HCT116 (cell line): Measurements from ENCODE around the gene MTUS2. TPM values are rescaled to one million over a fixed set of nuclear protein-coding genes. Genes with fewer than 3 reads are reported as not detected.

Experiments
- ATAC-seq: fragments of 200-7000 bp; cut with Tn5 transposase; 2 replicates; pipeline ENCODE4 v1.9.1; 2020; ENCODE audit warnings: mild to moderate bottlenecking, moderate library complexity
- BruUV-seq: library from RNA; stranded (reverse); fragments of 400-500 nt; replicated peaks from 2 replicates; lab custom pipeline; 2021; lab: Mats Ljungman, UMichigan
- CTCF ChIA-PET: fragments of 300-600 bp; sonication (Branson Sonifier 250); formaldehyde crosslinking; loops from one replicate; lab custom pipeline; 2021; ENCODE audit warnings: antibody characterized with exemption; lab: Charles Lee
- POLR2A ChIA-PET: fragments of 300-600, 350-600 bp; sonication (Branson Sonifier 250); formaldehyde crosslinking; loops from one replicate; lab custom pipeline; 2021; ENCODE audit warnings: antibody characterized with exemption; lab: Charles Lee
- RAD21 ChIA-PET, 2 experiments: fragments of 300-600 bp; sonication (Branson Sonifier 250); formaldehyde crosslinking; loops; one replicate each; lab custom pipeline; 2023; ENCODE audit warnings: low total read pairs in 2 of 2; ENCODE audit not compliant: uncharacterized antibody in 2 of 2, unreplicated experiment in 2 of 2, low non-redundant PET in 1 of 2; lab: Charles Lee
- DNase-seq: peaks from one replicate; pipeline ENCODE4 v3.0.0-alpha.2; 2010; ENCODE audit warnings: low read depth, low spot score
- H2AFZ ChIP-seq: fragments of 200-600 bp; shearing (Covaris generic), sonication (generic); 2 replicates; pipeline ENCODE4 v1.6.1; 2017; ENCODE audit warnings: low read depth, mixed run types, mixed read lengths, antibody characterized with exemption, low read length; ENCODE audit not compliant: poor library complexity, severe bottlenecking
- H3K27ac ChIP-seq: 2 replicates; pipeline ENCODE4 v1.5.1; 2012; ENCODE audit warnings: low read depth, low read length
- H3K27me3 ChIP-seq: fragments of 200-600 bp; sonication (generic); 2 replicates; pipeline ENCODE4 v1.6.1; 2016; ENCODE audit warnings: mixed run types, low read length, mixed read lengths; ENCODE audit not compliant: insufficient read depth
- H3K36me3 ChIP-seq, 2 experiments: fragments of 200-500 bp in 1 of 2; fragments of 200-600 bp in 1 of 2; sonication (Bioruptor generic) in 1 of 2; sonication (generic) in 1 of 2; 2 replicates each; pipeline versions ENCODE4 v1.5.1 to v1.6.1; 2014 to 2016; ENCODE audit warnings: low read length in 2 of 2, inconsistent platforms in 1 of 2, mixed read lengths in 1 of 2, mixed run types in 1 of 2; ENCODE audit not compliant: insufficient read depth in 2 of 2, control insufficient read depth in 1 of 2
- H3K4me1 ChIP-seq, 2 experiments: fragments of 200-600 bp in 1 of 2; sonication (generic) in 1 of 2; 2 replicates each; pipeline versions ENCODE4 v1.5.1 to v1.6.1; 2012 to 2017; ENCODE audit warnings: low read length in 2 of 2, inconsistent platforms in 1 of 2, mild to moderate bottlenecking in 1 of 2, mixed read lengths in 1 of 2, mixed run types in 1 of 2, moderate library complexity in 1 of 2; ENCODE audit not compliant: insufficient read depth in 2 of 2, control insufficient read depth in 1 of 2
- H3K4me2 ChIP-seq: fragments of 200-600 bp; sonication (generic); 2 replicates; pipeline ENCODE4 v1.6.1; 2017; ENCODE audit warnings: mixed run types, low read length, mixed read lengths
- H3K4me3 ChIP-seq, 2 experiments: fragments of 200-600 bp in 1 of 2; sonication (generic) in 1 of 2; replicated peaks in 1 of 2; 2 replicates each; pipeline ENCODE4 v1.5.1; 2011 to 2016; ENCODE audit warnings: low read length in 2 of 2, control low read depth in 1 of 2, low read depth in 1 of 2, mild to moderate bottlenecking in 1 of 2, mixed read lengths in 1 of 2, mixed run types in 1 of 2
- H3K79me2 ChIP-seq: fragments of 200-600 bp; sonication (generic); 2 replicates; pipeline ENCODE4 v1.6.1; 2017; ENCODE audit warnings: mild to moderate bottlenecking, mixed run types, low read length, moderate library complexity, mixed read lengths; ENCODE audit not compliant: insufficient read depth
- H3K9ac ChIP-seq: fragments of 200-600 bp; sonication (generic); 2 replicates; pipeline ENCODE4 v1.6.1; 2016; ENCODE audit warnings: low read length, mixed read lengths
- H3K9me2 ChIP-seq: fragments of 200-600 bp; sonication (generic), shearing (Covaris generic); 2 replicates; pipeline ENCODE4 v1.6.1; 2017; ENCODE audit warnings: mixed run types, mild to moderate bottlenecking, moderate library complexity; ENCODE audit not compliant: insufficient read depth
- H3K9me3 ChIP-seq, 2 experiments: fragments of 200-500 bp in 1 of 2; fragments of 200-600 bp in 1 of 2; sonication (Bioruptor generic) in 1 of 2; sonication (generic) in 1 of 2; 2 replicates each; pipeline ENCODE4 v1.6.1; 2014 to 2017; ENCODE audit warnings: low read length in 2 of 2, mixed read lengths in 2 of 2, inconsistent platforms in 1 of 2, low read depth in 1 of 2, mild to moderate bottlenecking in 1 of 2, mixed run types in 1 of 2, moderate library complexity in 1 of 2; ENCODE audit not compliant: control insufficient read depth in 1 of 2, insufficient read depth in 1 of 2
- H4K20me1 ChIP-seq: fragments of 200-600 bp; sonication (generic), shearing (Covaris generic); 2 replicates; pipeline ENCODE4 v1.6.1; 2017; ENCODE audit warnings: mixed run types, mild to moderate bottlenecking, moderate library complexity; ENCODE audit not compliant: insufficient read depth
- CBX3 ChIP-seq: IDR thresholded peaks from 2 replicates; pipeline ENCODE4 v1.6.1; 2012; ENCODE audit warnings: low read depth
- CEBPB ChIP-seq: IDR thresholded peaks from 2 replicates; pipeline ENCODE4 v1.6.1; 2012; ENCODE audit warnings: low read depth
- EGR1 ChIP-seq: IDR thresholded peaks from 2 replicates; pipeline ENCODE4 v1.6.1; 2012; ENCODE audit warnings: low read depth
- FOSL1 ChIP-seq: IDR thresholded peaks from 2 replicates; pipeline ENCODE4 v1.6.1; 2012; ENCODE audit warnings: low read depth
- JUND ChIP-seq: IDR thresholded peaks from 2 replicates; pipeline ENCODE4 v1.6.1; 2012
- POLR2A ChIP-seq: IDR thresholded peaks from 2 replicates; pipeline ENCODE4 v1.7.0; 2011; ENCODE audit warnings: borderline replicate concordance; ENCODE audit not compliant: insufficient read depth, insufficient read length; ENCODE audit errors: extremely low read depth
- POLR2AphosphoS5 ChIP-seq: IDR thresholded peaks from 2 replicates; pipeline ENCODE4 v1.6.1; 2011; ENCODE audit warnings: mild to moderate bottlenecking, low read depth, low read length, moderate library complexity
- RAD21 ChIP-seq: IDR thresholded peaks from 2 replicates; pipeline ENCODE4 v1.6.1; 2012; ENCODE audit warnings: low read depth, mild to moderate bottlenecking
- SIN3A ChIP-seq: IDR thresholded peaks from 2 replicates; pipeline ENCODE4 v1.6.1; 2012; ENCODE audit warnings: low read depth
- SRF ChIP-seq: IDR thresholded peaks from 2 replicates; pipeline ENCODE4 v1.6.1; 2012; ENCODE audit warnings: low read depth
- TCF7L2 ChIP-seq: IDR thresholded peaks from 2 replicates; pipeline ENCODE4 v1.7.0; 2011; ENCODE audit warnings: borderline replicate concordance, inconsistent platforms; ENCODE audit not compliant: insufficient read depth, insufficient read length; ENCODE audit errors: extremely low read depth
- YY1 ChIP-seq: IDR thresholded peaks from 2 replicates; pipeline ENCODE4 v1.6.1; 2011; ENCODE audit warnings: low read length, low read depth, moderate library complexity, mild to moderate bottlenecking; ENCODE audit not compliant: insufficient replicate concordance; ENCODE audit errors: extremely low read depth
- ZFX ChIP-seq: fragments of 450-650 bp; IDR thresholded peaks from 2 replicates; pipeline ENCODE4 v1.6.1; 2017
- intact Hi-C: fragments of 100-400 bp; cut with micrococcal nuclease; formaldehyde crosslinking; loops from 2 replicates; pipeline ENCODE4 v1.10.0; 2022
- total RNA-seq: library from RNA; stranded (reverse); gene quantifications from one replicate; pipeline ENCODE4 v1.2.1, GENCODE V29; 2021; ENCODE audit not compliant: unreplicated experiment
- TF ChIP-seq, protein P1 (sequence below): IDR thresholded peaks from 2 replicates; pipeline ENCODE4 v1.6.1; 2012
- TF ChIP-seq, protein P2 (sequence below): IDR thresholded peaks from 2 replicates; pipeline ENCODE4 v1.6.1; 2012; ENCODE audit warnings: low read depth

Gene MTUS2
- total RNA-seq, 1 experiment from 2014 or later = 0.02 TPM

DNA sequence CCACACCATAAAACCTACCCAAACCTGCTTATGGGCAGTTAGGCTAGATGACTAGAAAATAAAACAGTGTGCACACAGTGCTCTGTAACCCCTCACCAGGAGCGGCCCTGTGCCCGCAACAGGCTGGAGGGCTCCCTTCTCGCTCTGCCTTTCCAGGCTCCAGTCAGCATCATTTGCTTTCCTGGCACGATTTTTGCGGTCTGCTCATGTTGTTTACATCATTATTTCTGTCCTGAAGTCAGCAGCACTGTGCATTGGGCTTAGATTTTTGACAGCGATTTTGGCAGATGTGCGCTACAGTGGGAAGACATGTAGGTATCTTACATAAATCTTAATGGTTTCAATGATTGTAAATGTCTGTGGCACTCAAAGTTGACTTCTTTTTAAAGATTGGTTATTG, 344.0 kb downstream of the MTUS2 start:
- H3K4me3 ChIP-seq = no peak overlapping the region
- ChIA-PET CTCF (no interaction called here), RAD21 (no interaction called here), POLR2A (no interaction called here)
- no peaks in the 10 kb centered on the region for H3K36me3 ChIP-seq
- ATAC-seq (no peak), DNase-seq (no peak)
- H3K4me1 ChIP-seq = no peaks in the 10 kb centered on the region
- H3K9me2 ChIP-seq = no peaks in the 10 kb centered on the region
- intact Hi-C loops = no loop called here
- no peaks in the 10 kb centered on the region for H3K79me2 ChIP-seq
- TF ChIP-seq, protein P1, sequence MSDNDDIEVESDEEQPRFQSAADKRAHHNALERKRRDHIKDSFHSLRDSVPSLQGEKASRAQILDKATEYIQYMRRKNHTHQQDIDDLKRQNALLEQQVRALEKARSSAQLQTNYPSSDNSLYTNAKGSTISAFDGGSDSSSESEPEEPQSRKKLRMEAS = no peak
- TF ChIP-seq RAD21 = no peak
- no peak for TF ChIP-seq EGR1
- no peak for TF ChIP-seq CEBPB
- no peak for TF ChIP-seq POLR2AphosphoS5
- TF ChIP-seq, protein P2, sequence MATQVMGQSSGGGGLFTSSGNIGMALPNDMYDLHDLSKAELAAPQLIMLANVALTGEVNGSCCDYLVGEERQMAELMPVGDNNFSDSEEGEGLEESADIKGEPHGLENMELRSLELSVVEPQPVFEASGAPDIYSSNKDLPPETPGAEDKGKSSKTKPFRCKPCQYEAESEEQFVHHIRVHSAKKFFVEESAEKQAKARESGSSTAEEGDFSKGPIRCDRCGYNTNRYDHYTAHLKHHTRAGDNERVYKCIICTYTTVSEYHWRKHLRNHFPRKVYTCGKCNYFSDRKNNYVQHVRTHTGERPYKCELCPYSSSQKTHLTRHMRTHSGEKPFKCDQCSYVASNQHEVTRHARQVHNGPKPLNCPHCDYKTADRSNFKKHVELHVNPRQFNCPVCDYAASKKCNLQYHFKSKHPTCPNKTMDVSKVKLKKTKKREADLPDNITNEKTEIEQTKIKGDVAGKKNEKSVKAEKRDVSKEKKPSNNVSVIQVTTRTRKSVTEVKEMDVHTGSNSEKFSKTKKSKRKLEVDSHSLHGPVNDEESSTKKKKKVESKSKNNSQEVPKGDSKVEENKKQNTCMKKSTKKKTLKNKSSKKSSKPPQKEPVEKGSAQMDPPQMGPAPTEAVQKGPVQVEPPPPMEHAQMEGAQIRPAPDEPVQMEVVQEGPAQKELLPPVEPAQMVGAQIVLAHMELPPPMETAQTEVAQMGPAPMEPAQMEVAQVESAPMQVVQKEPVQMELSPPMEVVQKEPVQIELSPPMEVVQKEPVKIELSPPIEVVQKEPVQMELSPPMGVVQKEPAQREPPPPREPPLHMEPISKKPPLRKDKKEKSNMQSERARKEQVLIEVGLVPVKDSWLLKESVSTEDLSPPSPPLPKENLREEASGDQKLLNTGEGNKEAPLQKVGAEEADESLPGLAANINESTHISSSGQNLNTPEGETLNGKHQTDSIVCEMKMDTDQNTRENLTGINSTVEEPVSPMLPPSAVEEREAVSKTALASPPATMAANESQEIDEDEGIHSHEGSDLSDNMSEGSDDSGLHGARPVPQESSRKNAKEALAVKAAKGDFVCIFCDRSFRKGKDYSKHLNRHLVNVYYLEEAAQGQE = no peak
- TF ChIP-seq CBX3 = no peak
- no peak for TF ChIP-seq TCF7L2
- no peak for TF ChIP-seq YY1
- no peak for TF ChIP-seq ZFX
- no peak for TF ChIP-seq SRF
- TF ChIP-seq FOSL1 = no peak
- no peak for TF ChIP-seq SIN3A
- TF ChIP-seq POLR2A = no peak
- no peak for TF ChIP-seq JUND
- H3K4me2 ChIP-seq = no peak overlapping the region
- no TSS peak for BruUV-seq
- H3K27ac ChIP-seq = no peak overlapping the region
- H3K9me3 ChIP-seq = no peaks in the 10 kb centered on the region
- no peak overlapping the region for H2AFZ ChIP-seq
- no peaks in the 10 kb centered on the region for H4K20me1 ChIP-seq
- peaks cover 10% of the 10 kb centered on the region; the same call in 1 of the 2 replicates for H3K27me3 ChIP-seq
- no peak overlapping the region for H3K9ac ChIP-seq
